Prostate gland (tissue), 2 donors: ENCODE measurements around the gene ARHGAP6.

Experiments
- CTCF ChIP-seq, 4 experiments: fragments of 200-600 bp in 2 of 4; fragments of 450-650 bp in 2 of 4; sonication (generic) in 2 of 4; IDR thresholded peaks; 1 replicate in 3 of 4; 2 replicates in 1 of 4; pipeline ENCODE4 v1.5.1; 2016 to 2019; ENCODE audit warnings: antibody characterized with exemption in 4 of 4, mild to moderate bottlenecking in 2 of 4, moderate library complexity in 2 of 4
- POLR2A ChIP-seq: fragments of 450-650 bp; IDR thresholded peaks from one replicate; pipeline ENCODE4 v1.6.1; 2016; ENCODE audit warnings: antibody characterized with exemption, mild to moderate bottlenecking

DNA sequence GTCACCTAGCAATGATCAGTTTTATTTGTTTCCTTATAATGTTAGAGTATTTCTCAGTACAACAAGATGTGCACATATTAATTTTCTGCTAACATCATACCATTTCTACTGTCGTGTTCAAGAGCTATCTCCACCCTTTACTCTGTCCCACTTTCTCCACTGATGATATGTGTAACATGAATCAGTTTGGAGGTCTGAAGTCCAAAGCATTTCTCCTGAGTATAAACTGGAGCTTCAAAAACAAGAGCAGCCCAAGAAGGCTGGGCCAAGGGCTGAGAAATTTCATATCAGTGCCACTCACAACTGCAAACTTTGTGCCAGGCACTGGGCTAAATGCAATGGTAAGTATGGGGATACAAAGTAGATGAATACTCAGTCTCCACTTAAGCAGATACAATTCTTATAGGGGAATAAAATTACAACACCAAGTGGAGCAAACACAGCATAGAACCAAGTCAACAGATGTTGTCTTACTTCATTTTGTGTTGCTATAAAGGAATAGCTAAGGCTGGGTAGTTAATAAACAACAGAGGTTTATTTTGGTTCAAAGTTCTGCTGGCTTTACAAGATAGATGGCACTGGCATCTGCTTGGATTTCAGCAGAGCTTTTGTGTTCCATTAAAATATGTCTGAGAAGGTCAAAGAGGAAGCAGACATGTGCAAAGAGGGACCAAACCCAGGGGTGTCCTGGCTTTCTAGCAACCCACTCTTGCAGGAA lies 328.3 kb downstream of the ARHGAP6 start:
- TF ChIP-seq POLR2A (no peak), CTCF (IDR thresholded peaks at IDR 0.05) (no peak)
